ENCODE measurements around the gene ANKRD39. TPM values are rescaled to one million over a fixed set of nuclear protein-coding genes. Genes with fewer than 3 reads are reported as not detected.

ANKRD39 gene
- total and polyA plus RNA-seq, 9 of the 15 experiments (the other 6 are each of a cell fraction or from before 2014, with no cell fraction given) = 8.2 to 33.1 (median 23.8) TPM

- TF ChIP-seq MGA (IDR thresholded peaks at IDR 0.05) (peak; percentile 41), VEZF1 (CRISPR knock-in tag; IDR thresholded peaks at IDR 0.05) (no peak), PCBP1 (IDR thresholded peaks at IDR 0.05; ENCODE audit: low read depth, low read length, poor library complexity, severe bottlenecking) (no peak), AFF1 (IDR thresholded peaks at IDR 0.05; ENCODE audit: low read depth in 1 of 2, partially characterized antibody in 2 of 2) (no peak), ERF (CRISPR knock-in tag; IDR thresholded peaks at IDR 0.05) (0 out of 2 replicates have a peak, but pooled peaks have one; percentile 31), NONO (IDR thresholded peaks at IDR 0.05; ENCODE audit: low read depth in 2 of 2, low read length in 1 of 2) (0 out of 4 replicates have a peak, but pooled peaks of 1 of the 2 experiments have one; percentile 40), RFX5 (IDR thresholded peaks at IDR 0.05; ENCODE audit: low read depth, low read length) (no peak)
Measured at GRCh38 chr2:96816836-96817702, 40.7 kb downstream of the ANKRD39 start (continued).

Data from K562 (cell line).